Astrocyte (in vitro differentiated cells and primary cell): Measurements from ENCODE around the gene LRP10. TPM values are rescaled to one million over a fixed set of nuclear protein-coding genes. Genes with fewer than 3 reads are reported as not detected.

ENCODE experiments used
- DNase-seq: peaks from one replicate; pipeline ENCODE4 v3.0.0-alpha.2; 2010; ENCODE audit warnings: low read depth
- FAIRE-seq: peaks from 2 replicates; lab custom pipeline; 2011; peaks lifted over from hg19 to GRCh38; lab: Jason Lieb, UNC
- H2AFZ ChIP-seq: 2 replicates; pipeline ENCODE4 v1.6.0; 2012; ENCODE audit warnings: low read depth, low read length, inconsistent platforms
- H3K27ac ChIP-seq: 2 replicates; pipeline ENCODE4 v1.5.1; 2011; ENCODE audit warnings: low read depth, low read length, inconsistent platforms
- H3K27me3 ChIP-seq: 2 replicates; pipeline ENCODE4 v1.6.0; 2011; ENCODE audit warnings: low read length, inconsistent platforms; ENCODE audit not compliant: insufficient read depth
- H3K36me3 ChIP-seq: 2 replicates; pipeline ENCODE4 v1.5.1; 2011; ENCODE audit warnings: low read length, inconsistent platforms; ENCODE audit not compliant: insufficient read depth
- H3K4me1 ChIP-seq: 2 replicates; pipeline ENCODE4 v1.5.1; 2011; ENCODE audit warnings: low read length, inconsistent platforms; ENCODE audit not compliant: insufficient read depth
- H3K4me2 ChIP-seq: 2 replicates; pipeline ENCODE4 v1.6.0; 2012; ENCODE audit warnings: low read length, inconsistent platforms
- H3K4me3 ChIP-seq: 2 replicates; pipeline ENCODE4 v1.5.1; 2011; ENCODE audit warnings: low read depth, mild to moderate bottlenecking, low read length, inconsistent platforms; ENCODE audit not compliant: insufficient read depth
- H3K79me2 ChIP-seq: 2 replicates; pipeline ENCODE4 v1.6.0; 2012; ENCODE audit warnings: mild to moderate bottlenecking, low read length, inconsistent platforms; ENCODE audit not compliant: insufficient read depth
- H3K9ac ChIP-seq: 2 replicates; pipeline ENCODE4 v1.6.0; 2012; ENCODE audit warnings: mild to moderate bottlenecking, low read length, inconsistent platforms
- H3K9me3 ChIP-seq: 2 replicates; pipeline ENCODE4 v1.5.1; 2012; ENCODE audit warnings: low read depth, mild to moderate bottlenecking, low read length, inconsistent platforms; ENCODE audit not compliant: insufficient read depth
- H4K20me1 ChIP-seq: 2 replicates; pipeline ENCODE4 v1.6.0; 2012; ENCODE audit warnings: low read length, inconsistent platforms; ENCODE audit not compliant: insufficient read depth
- H3K27ac Mint-ChIP-seq: one replicate; pipeline ENCODE4 v1.8.0; 2021; ENCODE audit warnings: mild to moderate bottlenecking, mixed read lengths; ENCODE audit not compliant: unreplicated experiment
- H3K27me3 Mint-ChIP-seq: one replicate; pipeline ENCODE4 v1.8.0; 2021; ENCODE audit warnings: low read depth, mixed read lengths; ENCODE audit not compliant: unreplicated experiment
- H3K36me3 Mint-ChIP-seq: one replicate; pipeline ENCODE4 v1.8.0; 2021; ENCODE audit warnings: low read depth, mixed read lengths; ENCODE audit not compliant: unreplicated experiment
- H3K4me1 Mint-ChIP-seq: one replicate; pipeline ENCODE4 v1.8.0; 2021; ENCODE audit warnings: low read depth, mixed read lengths; ENCODE audit not compliant: unreplicated experiment
- H3K4me3 Mint-ChIP-seq: one replicate; pipeline ENCODE4 v1.8.0; 2021; ENCODE audit warnings: mild to moderate bottlenecking, moderate library complexity, mixed read lengths; ENCODE audit not compliant: unreplicated experiment
- H3K9me3 Mint-ChIP-seq: one replicate; pipeline ENCODE4 v1.8.0; 2021; ENCODE audit warnings: mild to moderate bottlenecking, mixed read lengths; ENCODE audit not compliant: unreplicated experiment
- CTCF ChIP-seq: IDR thresholded peaks from 2 replicates; pipeline ENCODE4 v1.5.1; 2011; ENCODE audit warnings: low read depth, mild to moderate bottlenecking, inconsistent platforms, low read length, moderate library complexity; ENCODE audit not compliant: insufficient read depth
- EZH2 ChIP-seq: IDR thresholded peaks from 2 replicates; pipeline ENCODE4 v1.6.1; 2012; ENCODE audit warnings: mild to moderate bottlenecking, low read length, inconsistent platforms; ENCODE audit not compliant: insufficient read depth
- total RNA-seq: library from RNA; stranded (reverse); gene quantifications from 2 replicates; pipeline ENCODE4 v1.2.1, GENCODE V29; 2021

Gene LRP10
- total RNA-seq, 1 donor from 2014 or later = 142 TPM

DNA sequence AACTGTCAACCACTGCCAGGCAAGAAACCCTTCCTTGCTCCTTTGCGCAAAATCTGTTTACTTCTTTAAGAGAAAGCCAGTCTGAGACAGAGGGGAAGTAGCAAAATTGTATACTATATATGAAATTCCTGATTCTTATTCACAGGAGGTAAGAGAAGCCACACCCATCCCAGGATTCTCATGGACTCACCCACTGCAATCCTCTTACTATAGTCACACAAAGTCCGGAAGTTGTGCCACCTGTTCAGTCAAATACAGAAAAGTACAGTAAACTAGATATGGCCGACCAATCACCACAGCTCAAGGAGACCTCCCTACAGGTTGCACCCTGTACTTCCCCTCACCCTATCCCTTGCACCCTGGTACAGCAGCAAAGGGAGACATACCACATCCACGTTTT, 54.8 kb downstream of the LRP10 start:
- H4K20me1 ChIP-seq = peaks cover 3% of the 10 kb centered on the region
- no peak overlapping the region for H3K9ac ChIP-seq
- no peaks in the 10 kb centered on the region for H3K9me3 Mint-ChIP-seq
- H3K4me1 Mint-ChIP-seq = peaks cover 15% of the 10 kb centered on the region
- no peak overlapping the region for H3K4me3 ChIP-seq
- peak overlapping the region; percentile 4 for H3K4me3 Mint-ChIP-seq
- H2AFZ ChIP-seq = no peak overlapping the region
- no peak overlapping the region for H3K27ac Mint-ChIP-seq
- no peaks in the 10 kb centered on the region for H3K27me3 ChIP-seq
- peaks cover 30% of the 10 kb centered on the region for H3K79me2 ChIP-seq
- H3K36me3 ChIP-seq = peaks cover 35% of the 10 kb centered on the region
- peak overlapping the region; percentile 23 for H3K4me2 ChIP-seq
- no peaks in the 10 kb centered on the region for H3K9me3 ChIP-seq
- no peaks in the 10 kb centered on the region for H3K27me3 Mint-ChIP-seq
- FAIRE-seq = no peak
- TF ChIP-seq EZH2 (no peak), CTCF (no peak)
- peaks cover 16% of the 10 kb centered on the region for H3K4me1 ChIP-seq
- DNase-seq = peak; percentile 21
- H3K36me3 Mint-ChIP-seq = peaks cover 32% of the 10 kb centered on the region
- H3K27ac ChIP-seq = no peak overlapping the region

DNA sequence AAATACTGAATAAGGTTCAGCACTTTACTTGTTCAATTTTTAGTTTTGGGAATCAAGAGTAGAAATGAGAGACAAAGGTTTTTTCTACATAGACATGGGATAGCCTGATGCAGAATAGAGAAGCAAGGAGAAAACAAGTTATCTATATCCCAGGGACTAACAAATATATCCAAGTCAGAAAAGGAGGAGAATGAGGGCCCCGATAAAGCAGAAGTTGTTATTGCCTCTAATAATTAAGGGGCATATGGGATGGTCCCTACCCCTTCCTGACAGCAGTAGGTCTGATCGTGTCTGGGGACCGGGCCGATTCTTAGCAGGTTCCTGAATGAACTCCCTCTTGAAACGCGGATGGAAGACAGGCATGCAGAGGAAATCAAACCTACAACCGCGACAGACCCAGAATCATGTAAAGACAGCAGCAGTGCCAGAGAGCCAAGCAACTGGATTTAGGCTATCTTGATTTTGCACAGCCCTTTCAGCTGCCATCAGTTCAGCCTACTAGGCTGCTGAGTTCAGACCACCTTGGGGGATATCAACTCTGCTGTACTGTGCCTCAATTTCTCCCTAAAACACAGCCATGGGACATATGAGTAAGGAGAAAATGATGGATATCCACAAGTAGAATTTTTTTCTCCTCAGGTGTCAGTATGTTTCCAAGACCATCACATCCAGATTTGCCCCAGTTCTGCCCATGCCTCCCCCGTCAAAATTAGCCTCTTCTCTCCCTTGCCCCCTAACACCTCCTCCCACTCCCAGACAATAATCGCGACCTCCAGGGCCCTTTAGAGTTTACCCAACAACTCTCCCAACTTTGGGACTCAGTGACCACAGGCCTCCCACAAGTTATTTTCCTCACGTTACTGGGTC, 56.9 kb downstream of the LRP10 start:
- H3K4me3 Mint-ChIP-seq = no peak overlapping the region
- no peak for FAIRE-seq

More for the DNA sequence above, 56.9 kb downstream of the LRP10 start:
- peak overlapping the region; percentile 96 for H3K9ac ChIP-seq
- Mint-ChIP-seq H3K27ac (no peak overlapping the region), H3K9me3 (no peaks in the 10 kb centered on the region), H3K27me3 (no peaks in the 10 kb centered on the region), H3K36me3 (peaks cover 19% of the 10 kb centered on the region), H3K4me1 (peaks cover 5% of the 10 kb centered on the region)
- TF ChIP-seq CTCF = no peak
- no peak for TF ChIP-seq EZH2
- DNase-seq = no peak
- peaks cover 21% of the 10 kb centered on the region for H3K36me3 ChIP-seq
- H4K20me1 ChIP-seq = peaks cover 3% of the 10 kb centered on the region
- H2AFZ ChIP-seq = peak overlapping the region; percentile 90
- peak overlapping the region; percentile 90 for H3K27ac ChIP-seq
- peak overlapping the region; percentile 99 for H3K4me2 ChIP-seq
- H3K4me3 ChIP-seq = peak overlapping the region; percentile 93
- no peaks in the 10 kb centered on the region for H3K9me3 ChIP-seq
- peaks cover 30% of the 10 kb centered on the region for H3K79me2 ChIP-seq
- H3K4me1 ChIP-seq = peaks cover 16% of the 10 kb centered on the region
- no peaks in the 10 kb centered on the region for H3K27me3 ChIP-seq
